H1 (cell line): ENCODE data around the gene OR14I1.

Experiments used
- EZH2 ChIP-seq: fragments of 200-600 bp; sonication (generic); IDR thresholded peaks from 2 replicates; pipeline ENCODE4 v1.7.1; 2012; ENCODE audit warnings: low read depth, mild to moderate bottlenecking, moderate library complexity, low read length, inconsistent platforms; ENCODE audit not compliant: severe bottlenecking
- JUND ChIP-seq: IDR thresholded peaks from 2 replicates; pipeline ENCODE4 v1.6.1; 2011; ENCODE audit warnings: mild to moderate bottlenecking, improper control_type of control experiment, low read length
- MAX ChIP-seq: IDR thresholded peaks from 2 replicates; pipeline ENCODE4 v1.6.1; 2012; ENCODE audit warnings: inconsistent platforms
- POLR2A ChIP-seq, 2 experiments: IDR thresholded peaks; 1 replicate in 1 of 2; 2 replicates in 1 of 2; pipeline ENCODE4 v1.6.1; 2011; ENCODE audit warnings: low read depth in 2 of 2, low read length in 2 of 2, mild to moderate bottlenecking in 2 of 2; ENCODE audit errors: control extremely low read depth in 1 of 2
- RFX5 ChIP-seq: IDR thresholded peaks from 2 replicates; pipeline ENCODE4 v1.6.1; 2011; ENCODE audit warnings: low read depth, low read length, improper control_type of control experiment, borderline replicate concordance
- ZNF274 ChIP-seq: IDR thresholded peaks from 2 replicates; pipeline ENCODE4 v1.7.0; 2012; ENCODE audit warnings: low read length, borderline replicate concordance; ENCODE audit errors: extremely low read depth

- no peak for TF ChIP-seq ZNF274
- no peak for TF ChIP-seq RFX5
- TF ChIP-seq MAX: no peak
- TF ChIP-seq JUND: no peak
- TF ChIP-seq POLR2A (IDR thresholded peaks at IDR 0.05; ENCODE audit: control extremely low read depth in 1 of 2, low read depth in 2 of 2, low read length in 2 of 2): no peak
- no peak for TF ChIP-seq EZH2
Measured at GRCh38 chr1:248710305-248710900, 7.8 kb upstream of the OR14I1 start.
